ENCODE data around the gene GALM. TPM values are rescaled to one million over a fixed set of nuclear protein-coding genes. Genes with fewer than 3 reads are reported as not detected.

GALM gene
- total RNA-seq, 2 experiments from 2014 or later, result 31.3 to 31.9 TPM

- Mint-ChIP-seq H3K4me1 (ENCODE audit: low read depth) (peaks cover 41% of the 10 kb centered on the region), H3K36me3 (ENCODE audit: low read depth) (no peaks in the 10 kb centered on the region), H3K27me3 (ENCODE audit: low read depth) (no peaks in the 10 kb centered on the region), H3K4me3 (peak overlapping the region; percentile 48), H3K9me3 (no peaks in the 10 kb centered on the region), H3K27ac (peak overlapping the region; percentile 90)
- CTCF ChIA-PET, result interaction anchor here (0.6 to 4.2 kb wide), 16 partner anchors 13 to 89 kb away, joined by 3 to 67 read pairs (median 5); partner anchors contain the start of genes GALM and HNRNPLL
- intact Hi-C loops (cut with micrococcal nuclease), result loop anchor here (1.0 to 5.0 kb wide), 14 partner anchors 9 to 1275 kb away; partner anchors contain the start of gene SRSF7
- peak; percentile 17 for DNase-seq
Observed at GRCh38 chr2:38652431-38653273, 13.3 kb upstream of the GALM start.

DNA sequence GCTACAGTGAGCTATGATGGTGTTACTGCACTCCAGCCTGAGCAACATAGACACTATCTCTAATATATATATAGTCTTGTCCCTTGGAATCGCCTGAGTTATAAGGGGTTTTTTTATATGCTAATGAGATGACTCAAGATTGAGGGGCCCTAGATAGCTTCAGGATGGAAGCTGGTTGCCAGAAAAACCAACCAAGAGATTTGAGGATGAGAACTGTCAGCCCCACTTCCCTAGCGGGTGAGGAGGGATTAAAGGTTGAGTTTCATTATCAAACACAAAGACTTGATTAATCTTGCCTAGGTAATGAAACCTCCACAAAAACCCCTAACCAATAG lies 12.6 kb upstream of the GALM start:
- H3K4me1 Mint-ChIP-seq (ENCODE audit: low read depth), result peaks cover 35% of the 10 kb centered on the region

DNA sequence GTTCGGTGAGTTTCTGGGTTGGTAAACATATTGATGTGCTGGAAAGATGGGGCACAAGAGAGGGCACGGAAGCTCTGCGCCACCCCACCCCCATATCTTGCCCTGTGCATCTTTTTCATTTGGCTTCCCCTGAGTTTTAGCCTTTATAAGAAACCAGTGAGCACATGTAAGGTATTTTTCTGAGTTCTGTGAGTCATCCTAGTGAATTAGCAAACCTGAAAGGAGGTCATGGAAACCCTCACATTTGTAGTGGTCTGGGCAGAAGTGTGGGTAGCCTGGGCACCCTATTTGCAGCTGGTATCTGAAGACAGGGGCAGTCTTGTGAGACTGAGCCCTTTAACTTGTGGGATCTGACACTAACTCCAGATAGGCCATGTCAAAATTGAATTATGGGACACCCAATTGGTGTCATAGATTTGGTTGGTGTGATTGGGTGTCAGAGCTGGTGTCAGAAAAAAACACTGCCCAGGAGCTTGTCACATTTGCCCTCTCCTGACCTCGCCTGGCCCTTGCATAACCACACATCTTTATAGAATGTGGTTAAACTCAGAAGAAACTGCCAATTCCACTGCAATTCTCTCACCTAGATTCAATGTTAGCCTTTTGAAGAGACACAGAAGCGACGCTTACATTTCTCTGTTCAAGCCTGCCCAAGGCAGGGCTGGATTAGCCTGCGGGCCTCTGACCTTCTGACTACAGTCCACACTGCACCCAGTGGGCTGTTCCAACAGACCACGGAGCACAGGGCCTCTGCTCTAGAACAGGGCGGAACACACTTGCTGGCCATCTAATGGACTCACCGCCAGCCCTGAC lies 12.0 kb upstream of the GALM start:
- Mint-ChIP-seq H3K4me3 (peak overlapping the region; percentile 43), H3K9me3 (no peaks in the 10 kb centered on the region), H3K27ac (peak overlapping the region; percentile 90), H3K36me3 (ENCODE audit: low read depth) (no peaks in the 10 kb centered on the region), H3K27me3 (ENCODE audit: low read depth) (no peaks in the 10 kb centered on the region), H3K4me1 (ENCODE audit: low read depth) (peaks cover 37% of the 10 kb centered on the region)
- DNase-seq, result peak; percentile 83
- intact Hi-C loops (cut with micrococcal nuclease), result loop anchor here (1.0 to 5.0 kb wide), 14 partner anchors 11 to 1277 kb away; partner anchors contain the start of gene SRSF7
- CTCF ChIA-PET, result interaction anchor here (0.7 to 4.2 kb wide), 14 partner anchors 12 to 88 kb away, joined by 3 to 67 read pairs (median 5); partner anchors contain the start of gene GALM

More for the DNA sequence above, 12.6 kb upstream of the GALM start:
- Mint-ChIP-seq H3K36me3 (ENCODE audit: low read depth) (no peaks in the 10 kb centered on the region), H3K27ac (peak overlapping the region; percentile 90), H3K9me3 (no peaks in the 10 kb centered on the region), H3K27me3 (ENCODE audit: low read depth) (no peaks in the 10 kb centered on the region), H3K4me3 (peak overlapping the region; percentile 43)
- no peak for DNase-seq
- CTCF ChIA-PET, result interaction anchor here (1.0 to 4.2 kb wide), 12 partner anchors 12 to 88 kb away, joined by 3 to 67 read pairs (median 6); partner anchors contain the start of gene GALM
- intact Hi-C loops (cut with micrococcal nuclease), result loop anchor here (1.0 to 5.0 kb wide), 14 partner anchors 10 to 1276 kb away; partner anchors contain the start of gene SRSF7

- no peak for DNase-seq
- CTCF ChIA-PET, result interaction anchor here (0.7 to 4.2 kb wide), 8 partner anchors 11 to 178 kb away, joined by 3 to 67 read pairs (median 4); partner anchors contain the start of gene GALM
- Mint-ChIP-seq H3K36me3 (ENCODE audit: low read depth) (no peaks in the 10 kb centered on the region), H3K9me3 (no peaks in the 10 kb centered on the region), H3K27me3 (ENCODE audit: low read depth) (no peaks in the 10 kb centered on the region), H3K4me3 (no peak overlapping the region), H3K27ac (peak overlapping the region; percentile 90), H3K4me1 (ENCODE audit: low read depth) (peaks cover 43% of the 10 kb centered on the region)
- intact Hi-C loops (cut with micrococcal nuclease), result loop anchor here (5.0 kb wide), 3 partner anchors 1027 to 1277 kb away; no protein-coding TSS in a partner anchor
Observed at GRCh38 chr2:38654528-38655381, 11.2 kb upstream of the GALM start.

- CTCF ChIA-PET, result interaction anchor here (0.7 to 4.2 kb wide), 6 partner anchors 10 to 178 kb away, joined by 3 to 67 read pairs (median 4); partner anchors contain the start of gene GALM
- intact Hi-C loops (cut with micrococcal nuclease), result no loop called here
- Mint-ChIP-seq H3K27me3 (ENCODE audit: low read depth) (no peaks in the 10 kb centered on the region), H3K4me3 (no peak overlapping the region), H3K27ac (no peak overlapping the region), H3K36me3 (ENCODE audit: low read depth) (no peaks in the 10 kb centered on the region), H3K4me1 (ENCODE audit: low read depth) (peaks cover 43% of the 10 kb centered on the region), H3K9me3 (no peaks in the 10 kb centered on the region)
- no peak for DNase-seq
Observed at GRCh38 chr2:38655441-38655840, 10.5 kb upstream of the GALM start.

DNA sequence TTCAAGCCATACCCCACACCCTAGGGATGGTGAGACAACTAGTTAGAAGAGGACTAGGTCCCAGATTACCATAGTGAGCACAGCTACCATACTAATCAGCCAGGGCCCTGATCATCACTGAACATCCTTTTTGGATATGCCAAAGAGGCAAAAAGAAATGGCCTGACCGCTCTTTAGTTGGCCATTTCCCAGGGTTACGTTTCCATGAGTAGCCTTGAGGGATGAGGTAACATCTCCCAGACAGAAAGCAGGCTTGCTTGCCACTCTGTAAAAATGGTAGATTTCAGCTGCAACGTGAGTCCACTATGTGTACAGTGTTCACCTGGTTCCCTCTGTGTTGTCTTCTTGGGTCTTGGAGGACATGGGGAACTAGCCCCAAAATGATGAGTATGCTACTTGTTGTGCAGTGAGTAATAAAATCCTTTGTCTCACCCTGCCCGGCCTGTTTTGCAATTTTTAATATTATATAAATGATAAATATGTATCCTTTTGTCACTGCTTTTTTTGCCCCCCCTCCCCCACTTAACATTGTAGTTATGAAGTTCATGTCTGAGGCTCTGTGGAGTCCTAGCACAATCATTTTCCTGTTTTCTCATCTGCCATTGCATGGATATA lies 8.9 kb upstream of the GALM start:
- H3K4me1 Mint-ChIP-seq (ENCODE audit: low read depth), result peaks cover 45% of the 10 kb centered on the region
- no peak overlapping the region for H3K4me3 Mint-ChIP-seq
- H3K36me3 Mint-ChIP-seq (ENCODE audit: low read depth), result no peaks in the 10 kb centered on the region
- H3K9me3 Mint-ChIP-seq, result no peaks in the 10 kb centered on the region
- DNase-seq, result no peak
- CTCF ChIA-PET, result interaction anchor here (1.2 kb wide), 1 partner anchor 10 kb away, joined by 8 read pairs; no protein-coding TSS in a partner anchor
- intact Hi-C loops (cut with micrococcal nuclease), result no loop called here
- peak overlapping the region; percentile 11 for H3K27ac Mint-ChIP-seq
- no peaks in the 10 kb centered on the region for H3K27me3 Mint-ChIP-seq (ENCODE audit: low read depth)

- H3K36me3 Mint-ChIP-seq (ENCODE audit: low read depth), result no peaks in the 10 kb centered on the region
- intact Hi-C loops (cut with micrococcal nuclease), result no loop called here
- H3K27me3 Mint-ChIP-seq (ENCODE audit: low read depth), result no peaks in the 10 kb centered on the region
- DNase-seq, result no peak
- no peak overlapping the region for H3K4me3 Mint-ChIP-seq
- no peak overlapping the region for H3K27ac Mint-ChIP-seq
- H3K4me1 Mint-ChIP-seq (ENCODE audit: low read depth), result peaks cover 44% of the 10 kb centered on the region
- CTCF ChIA-PET, result interaction anchor here (1.1 to 1.5 kb wide), 4 partner anchors 9 to 57 kb away, joined by 3 to 5 read pairs (median 4); no protein-coding TSS in a partner anchor
- H3K9me3 Mint-ChIP-seq, result no peaks in the 10 kb centered on the region
Observed at GRCh38 chr2:38658613-38659012, 7.3 kb upstream of the GALM start.

DNA sequence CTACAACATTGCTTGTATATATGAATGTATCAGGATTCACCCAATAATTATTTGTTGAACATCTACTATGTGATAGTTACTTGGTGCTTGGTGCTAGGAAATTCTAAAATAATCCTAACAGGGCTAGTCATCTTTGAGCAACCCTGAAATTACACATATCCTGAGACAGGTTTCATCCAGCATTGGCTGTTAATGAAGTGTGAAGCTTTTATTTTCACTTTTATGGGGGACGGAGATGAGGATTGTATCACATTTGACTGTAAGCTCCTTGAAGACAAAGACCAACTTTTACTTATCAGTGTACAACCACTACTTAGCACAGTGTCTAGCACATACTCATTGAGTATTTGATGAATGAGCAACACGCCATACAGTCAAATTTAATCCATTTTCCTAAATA lies 6.8 kb upstream of the GALM start:
- CTCF ChIA-PET, result interaction anchor here (1.3 to 1.5 kb wide), 3 partner anchors 9 to 58 kb away, joined by 3 to 5 read pairs (median 4); no protein-coding TSS in a partner anchor
- Mint-ChIP-seq H3K27ac (no peak overlapping the region), H3K4me3 (no peak overlapping the region), H3K27me3 (ENCODE audit: low read depth) (no peaks in the 10 kb centered on the region), H3K9me3 (no peaks in the 10 kb centered on the region), H3K4me1 (ENCODE audit: low read depth) (peaks cover 44% of the 10 kb centered on the region), H3K36me3 (ENCODE audit: low read depth) (no peaks in the 10 kb centered on the region)
- no peak for DNase-seq
- intact Hi-C loops (cut with micrococcal nuclease), result no loop called here

- Mint-ChIP-seq H3K27me3 (ENCODE audit: low read depth) (no peaks in the 10 kb centered on the region), H3K4me3 (no peak overlapping the region), H3K27ac (no peak overlapping the region), H3K9me3 (no peaks in the 10 kb centered on the region), H3K36me3 (ENCODE audit: low read depth) (no peaks in the 10 kb centered on the region), H3K4me1 (ENCODE audit: low read depth) (peaks cover 44% of the 10 kb centered on the region)
- CTCF ChIA-PET, result interaction anchor here (1.3 to 1.5 kb wide), 2 partner anchors 56 to 65 kb away, joined by 3 to 5 read pairs; no protein-coding TSS in a partner anchor
- intact Hi-C loops (cut with micrococcal nuclease), result no loop called here
- DNase-seq, result no peak
Observed at GRCh38 chr2:38660282-38660681, 5.6 kb upstream of the GALM start.

GRCh38 chr2:38661306-38661705 lies 4.6 kb upstream of the GALM start:
- CTCF ChIA-PET, result interaction anchor here (1.2 kb wide), 2 partner anchors 56 to 79 kb away, joined by 4 read pairs; no protein-coding TSS in a partner anchor
- Mint-ChIP-seq H3K27me3 (ENCODE audit: low read depth) (no peaks in the 10 kb centered on the region), H3K27ac (no peak overlapping the region), H3K36me3 (ENCODE audit: low read depth) (no peaks in the 10 kb centered on the region), H3K9me3 (no peaks in the 10 kb centered on the region), H3K4me3 (no peak overlapping the region), H3K4me1 (ENCODE audit: low read depth) (peaks cover 43% of the 10 kb centered on the region)
- no peak for DNase-seq
- intact Hi-C loops (cut with micrococcal nuclease), result no loop called here

- Mint-ChIP-seq H3K36me3 (ENCODE audit: low read depth) (peaks cover 14% of the 10 kb centered on the region), H3K4me3 (peak overlapping the region; percentile 83), H3K27ac (peak overlapping the region; percentile 97), H3K4me1 (ENCODE audit: low read depth) (peaks cover 72% of the 10 kb centered on the region), H3K27me3 (ENCODE audit: low read depth) (no peaks in the 10 kb centered on the region), H3K9me3 (no peaks in the 10 kb centered on the region)
- CTCF ChIA-PET, result interaction anchor here (0.6 to 4.8 kb wide), 16 partner anchors 9 to 102 kb away, joined by 3 to 67 read pairs (median 5); no protein-coding TSS in a partner anchor
- DNase-seq, result no peak
- intact Hi-C loops (cut with micrococcal nuclease), result loop anchor here (2.0 kb wide), 1 partner anchor 124 kb away; no protein-coding TSS in a partner anchor
Observed at GRCh38 chr2:38666556-38666910, 619 bp downstream of the GALM start.
